ENCODE measurements around the gene TM9SF1. TPM values are rescaled to one million over a fixed set of nuclear protein-coding genes. Genes with fewer than 3 reads are reported as not detected.

TM9SF1 gene
- total and polyA plus RNA-seq, 2 of the 13 experiments (the other 11 are each of a cell fraction or from before 2014, with no cell fraction given): 83.2 to 110 TPM

DNA sequence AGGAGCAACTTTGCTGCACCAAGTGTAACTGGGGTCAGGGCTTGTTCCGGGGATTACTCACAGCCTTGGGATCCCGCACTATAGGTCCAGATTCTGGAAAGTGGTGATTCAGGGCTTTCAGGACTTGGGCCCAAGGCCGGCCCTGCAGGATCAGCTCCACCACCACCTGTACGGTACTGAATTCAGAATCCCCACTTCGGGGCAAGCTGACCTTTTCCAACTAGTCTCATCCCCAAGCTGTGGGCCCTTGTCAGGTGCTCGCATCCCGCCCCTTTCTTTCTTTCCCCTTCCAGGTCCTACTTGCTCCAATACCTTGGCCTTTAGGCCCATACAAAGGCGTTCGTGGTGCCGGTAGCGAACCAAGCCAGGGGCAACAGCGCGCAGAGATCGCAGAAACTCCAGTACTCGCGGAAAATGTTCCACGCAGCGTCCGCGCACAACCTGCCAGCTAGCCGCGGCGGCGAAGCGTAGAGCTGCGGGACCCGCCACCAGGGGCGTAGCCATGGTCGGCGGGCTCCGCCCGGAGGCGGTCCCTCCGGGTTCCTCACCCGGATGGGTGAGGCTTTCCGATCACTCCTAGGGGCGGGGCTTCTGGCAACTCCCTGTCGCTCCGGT, 46.7 kb upstream of the TM9SF1 start (continued):
- TF ChIP-seq, protein P1, sequence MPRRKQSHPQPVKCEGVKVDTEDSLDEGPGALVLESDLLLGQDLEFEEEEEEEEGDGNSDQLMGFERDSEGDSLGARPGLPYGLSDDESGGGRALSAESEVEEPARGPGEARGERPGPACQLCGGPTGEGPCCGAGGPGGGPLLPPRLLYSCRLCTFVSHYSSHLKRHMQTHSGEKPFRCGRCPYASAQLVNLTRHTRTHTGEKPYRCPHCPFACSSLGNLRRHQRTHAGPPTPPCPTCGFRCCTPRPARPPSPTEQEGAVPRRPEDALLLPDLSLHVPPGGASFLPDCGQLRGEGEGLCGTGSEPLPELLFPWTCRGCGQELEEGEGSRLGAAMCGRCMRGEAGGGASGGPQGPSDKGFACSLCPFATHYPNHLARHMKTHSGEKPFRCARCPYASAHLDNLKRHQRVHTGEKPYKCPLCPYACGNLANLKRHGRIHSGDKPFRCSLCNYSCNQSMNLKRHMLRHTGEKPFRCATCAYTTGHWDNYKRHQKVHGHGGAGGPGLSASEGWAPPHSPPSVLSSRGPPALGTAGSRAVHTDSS (CRISPR knock-in tag; conservative IDR thresholded peaks at IDR 0.05): no peak
- TF ChIP-seq ZNF552 (CRISPR knock-in tag; IDR thresholded peaks at IDR 0.05; ENCODE audit: borderline replicate concordance): no peak
- no peak for TF ChIP-seq ZNF746 (CRISPR knock-in tag; IDR thresholded peaks at IDR 0.05)
- no peak for TF ChIP-seq ZNF615 (CRISPR knock-in tag; IDR thresholded peaks at IDR 0.05; ENCODE audit: borderline replicate concordance)
- TF ChIP-seq CHCHD3 (CRISPR knock-in tag; IDR thresholded peaks at IDR 0.05): no peak
- no peak for TF ChIP-seq SNAI1 (CRISPR knock-in tag; IDR thresholded peaks at IDR 0.05; ENCODE audit: borderline replicate concordance)
- TF ChIP-seq, protein P2, sequence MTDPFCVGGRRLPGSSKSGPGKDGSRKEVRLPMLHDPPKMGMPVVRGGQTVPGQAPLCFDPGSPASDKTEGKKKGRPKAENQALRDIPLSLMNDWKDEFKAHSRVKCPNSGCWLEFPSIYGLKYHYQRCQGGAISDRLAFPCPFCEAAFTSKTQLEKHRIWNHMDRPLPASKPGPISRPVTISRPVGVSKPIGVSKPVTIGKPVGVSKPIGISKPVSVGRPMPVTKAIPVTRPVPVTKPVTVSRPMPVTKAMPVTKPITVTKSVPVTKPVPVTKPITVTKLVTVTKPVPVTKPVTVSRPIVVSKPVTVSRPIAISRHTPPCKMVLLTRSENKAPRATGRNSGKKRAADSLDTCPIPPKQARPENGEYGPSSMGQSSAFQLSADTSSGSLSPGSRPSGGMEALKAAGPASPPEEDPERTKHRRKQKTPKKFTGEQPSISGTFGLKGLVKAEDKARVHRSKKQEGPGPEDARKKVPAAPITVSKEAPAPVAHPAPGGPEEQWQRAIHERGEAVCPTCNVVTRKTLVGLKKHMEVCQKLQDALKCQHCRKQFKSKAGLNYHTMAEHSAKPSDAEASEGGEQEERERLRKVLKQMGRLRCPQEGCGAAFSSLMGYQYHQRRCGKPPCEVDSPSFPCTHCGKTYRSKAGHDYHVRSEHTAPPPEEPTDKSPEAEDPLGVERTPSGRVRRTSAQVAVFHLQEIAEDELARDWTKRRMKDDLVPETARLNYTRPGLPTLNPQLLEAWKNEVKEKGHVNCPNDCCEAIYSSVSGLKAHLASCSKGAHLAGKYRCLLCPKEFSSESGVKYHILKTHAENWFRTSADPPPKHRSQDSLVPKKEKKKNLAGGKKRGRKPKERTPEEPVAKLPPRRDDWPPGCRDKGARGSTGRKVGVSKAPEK (CRISPR knock-in tag; IDR thresholded peaks at IDR 0.05; ENCODE audit: borderline replicate concordance): no peak
- no peak for TF ChIP-seq ZNF580 (CRISPR knock-in tag; IDR thresholded peaks at IDR 0.05; ENCODE audit: borderline replicate concordance, low read depth)
- no peak; the same call in 1 of the 2 replicates for TF ChIP-seq ZBTB38 (CRISPR knock-in tag; IDR thresholded peaks at IDR 0.05)
- TF ChIP-seq POLR2A (IDR thresholded peaks at IDR 0.05; ENCODE audit: insufficient read depth in 1 of 2, low read depth in 2 of 2, low read length in 2 of 2): no peak
- TF ChIP-seq, protein P3, sequence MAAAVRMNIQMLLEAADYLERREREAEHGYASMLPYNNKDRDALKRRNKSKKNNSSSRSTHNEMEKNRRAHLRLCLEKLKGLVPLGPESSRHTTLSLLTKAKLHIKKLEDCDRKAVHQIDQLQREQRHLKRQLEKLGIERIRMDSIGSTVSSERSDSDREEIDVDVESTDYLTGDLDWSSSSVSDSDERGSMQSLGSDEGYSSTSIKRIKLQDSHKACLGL (CRISPR knock-in tag; IDR thresholded peaks at IDR 0.05): no peak
- TF ChIP-seq ZNF101 (CRISPR knock-in tag; IDR thresholded peaks at IDR 0.05; ENCODE audit: borderline replicate concordance, low read depth): no peak
- no peak for TF ChIP-seq HDAC6 (IDR thresholded peaks at IDR 0.05; ENCODE audit: low read depth, low read length)
- no peak for TF ChIP-seq ZNF382 (CRISPR knock-in tag; IDR thresholded peaks at IDR 0.05; ENCODE audit: borderline replicate concordance)
- TF ChIP-seq ZNF589 (CRISPR knock-in tag; conservative IDR thresholded peaks at IDR 0.05): no peak; the same call in 1 of the 2 replicates
- TF ChIP-seq, protein P4, sequence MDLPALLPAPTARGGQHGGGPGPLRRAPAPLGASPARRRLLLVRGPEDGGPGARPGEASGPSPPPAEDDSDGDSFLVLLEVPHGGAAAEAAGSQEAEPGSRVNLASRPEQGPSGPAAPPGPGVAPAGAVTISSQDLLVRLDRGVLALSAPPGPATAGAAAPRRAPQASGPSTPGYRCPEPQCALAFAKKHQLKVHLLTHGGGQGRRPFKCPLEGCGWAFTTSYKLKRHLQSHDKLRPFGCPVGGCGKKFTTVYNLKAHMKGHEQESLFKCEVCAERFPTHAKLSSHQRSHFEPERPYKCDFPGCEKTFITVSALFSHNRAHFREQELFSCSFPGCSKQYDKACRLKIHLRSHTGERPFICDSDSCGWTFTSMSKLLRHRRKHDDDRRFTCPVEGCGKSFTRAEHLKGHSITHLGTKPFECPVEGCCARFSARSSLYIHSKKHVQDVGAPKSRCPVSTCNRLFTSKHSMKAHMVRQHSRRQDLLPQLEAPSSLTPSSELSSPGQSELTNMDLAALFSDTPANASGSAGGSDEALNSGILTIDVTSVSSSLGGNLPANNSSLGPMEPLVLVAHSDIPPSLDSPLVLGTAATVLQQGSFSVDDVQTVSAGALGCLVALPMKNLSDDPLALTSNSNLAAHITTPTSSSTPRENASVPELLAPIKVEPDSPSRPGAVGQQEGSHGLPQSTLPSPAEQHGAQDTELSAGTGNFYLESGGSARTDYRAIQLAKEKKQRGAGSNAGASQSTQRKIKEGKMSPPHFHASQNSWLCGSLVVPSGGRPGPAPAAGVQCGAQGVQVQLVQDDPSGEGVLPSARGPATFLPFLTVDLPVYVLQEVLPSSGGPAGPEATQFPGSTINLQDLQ (CRISPR knock-in tag; IDR thresholded peaks at IDR 0.05): no peak; the same call in 1 of the 2 replicates
- TF ChIP-seq ZNF180 (CRISPR knock-in tag; IDR thresholded peaks at IDR 0.05; ENCODE audit: borderline replicate concordance, low read depth): no peak; the same call in none of the 2 replicates
- TF ChIP-seq THAP11 (CRISPR knock-in tag; IDR thresholded peaks at IDR 0.05): no peak
- peak; percentile 17; the same call in 1 of the 2 replicates for TF ChIP-seq RCOR2 (CRISPR knock-in tag; IDR thresholded peaks at IDR 0.05)
- no peak for TF ChIP-seq ZNF44 (CRISPR knock-in tag; IDR thresholded peaks at IDR 0.05)
- TF ChIP-seq HDAC1 (CRISPR knock-in tag; IDR thresholded peaks at IDR 0.05): no peak
- TF ChIP-seq RXRA (CRISPR knock-in tag; IDR thresholded peaks at IDR 0.05): no peak
- no peak for TF ChIP-seq ZNF878 (CRISPR knock-in tag; IDR thresholded peaks at IDR 0.05)
- no peak for TF ChIP-seq ELF3 (CRISPR knock-in tag; IDR thresholded peaks at IDR 0.05)
